SK-N-SH (cell line): ENCODE results near the gene COL8A2. TPM values are rescaled to one million over a fixed set of nuclear protein-coding genes. Genes with fewer than 3 reads are reported as not detected.
"Not testable (repeated sequence)": the region's sequence is repeated elsewhere in the genome, so short reads cannot be mapped to it uniquely, and the experiment has no call there.

Experiments used
- CTCF ChIA-PET: fragments of 300-600, 350-600 bp; formaldehyde crosslinking; extraction: SDS; loops from one replicate; lab custom pipeline; 2021; lab: Yijun Ruan, JAX
- POLR2A ChIA-PET: fragments of 350-600 bp; sonication (Branson Sonifier 250); formaldehyde crosslinking; extraction: SDS; loops from one replicate; lab custom pipeline; 2020; ENCODE audit warnings: antibody characterized with exemption, inconsistent platforms; lab: Yijun Ruan, JAX
- DNase-seq: peaks from one replicate; pipeline ENCODE4 v3.0.0; 2012
- H2AFZ ChIP-seq: fragments of 200-600 bp; sonication (generic); 2 replicates; pipeline ENCODE4 v1.8.1; 2016; ENCODE audit warnings: antibody characterized with exemption, mild to moderate bottlenecking, low read depth
- H3F3A ChIP-seq: fragments of 200-600 bp; sonication (generic); replicated peaks from 2 replicates; pipeline ENCODE3; 2016; ENCODE audit warnings: antibody characterized with exemption, mild to moderate bottlenecking; ENCODE audit not compliant: insufficient read depth
- H3K27ac ChIP-seq, 2 experiments: fragments of 200-500 bp in 1 of 2; fragments of 200-600 bp in 1 of 2; sonication (Bioruptor generic) in 1 of 2; sonication (generic), shearing (Covaris generic) in 1 of 2; 2 replicates each; pipeline versions ENCODE4 v1.5.1 to v1.6.1; 2014 to 2016; ENCODE audit warnings: low read depth in 2 of 2, inconsistent platforms in 1 of 2, low read length in 1 of 2, mild to moderate bottlenecking in 1 of 2, mixed read lengths in 1 of 2
- H3K27me3 ChIP-seq: fragments of 200-600 bp; sonication (generic), shearing (Covaris generic); 2 replicates; pipeline ENCODE4 v1.6.1; 2016; ENCODE audit warnings: mixed run types; ENCODE audit not compliant: insufficient read depth
- H3K36me3 ChIP-seq, 2 experiments: fragments of 200-500 bp in 1 of 2; fragments of 200-600 bp in 1 of 2; sonication (Bioruptor generic) in 1 of 2; sonication (generic) in 1 of 2; replicated peaks in 1 of 2; 2 replicates each; pipeline versions ENCODE3 to v1.5.1; 2014 to 2016; ENCODE audit warnings: low read length in 1 of 2, mild to moderate bottlenecking in 1 of 2; ENCODE audit not compliant: insufficient read depth in 2 of 2, control insufficient read depth in 1 of 2
- H3K4me1 ChIP-seq, 2 experiments: fragments of 200-500 bp in 1 of 2; fragments of 200-600 bp in 1 of 2; sonication (Bioruptor generic) in 1 of 2; sonication (generic), shearing (Covaris generic) in 1 of 2; 2 replicates each; pipeline versions ENCODE4 v1.5.1 to v1.6.1; 2014 to 2016; ENCODE audit warnings: low read depth in 1 of 2, low read length in 1 of 2, mixed run types in 1 of 2; ENCODE audit not compliant: insufficient read depth in 2 of 2, control insufficient read depth in 1 of 2
- H3K4me2 ChIP-seq: fragments of 200-600 bp; sonication (generic), shearing (Covaris generic); 2 replicates; pipeline ENCODE4 v1.6.1; 2017; ENCODE audit warnings: mixed run types
- H3K4me3 ChIP-seq, 2 experiments: fragments of 200-500 bp in 1 of 2; fragments of 200-600 bp in 1 of 2; sonication (Bioruptor generic) in 1 of 2; sonication (generic), shearing (Covaris generic) in 1 of 2; 2 replicates each; pipeline versions ENCODE4 v1.5.1 to v1.8.1; 2014 to 2016; ENCODE audit warnings: low read depth in 2 of 2, inconsistent platforms in 1 of 2, low read length in 1 of 2, mild to moderate bottlenecking in 1 of 2, mixed read lengths in 1 of 2, moderate library complexity in 1 of 2
- H3K79me2 ChIP-seq: fragments of 200-600 bp; sonication (generic); 2 replicates; pipeline ENCODE4 v1.8.1; 2017; ENCODE audit warnings: mild to moderate bottlenecking; ENCODE audit not compliant: insufficient read depth
- H3K9ac ChIP-seq: fragments of 200-600 bp; sonication (generic); 2 replicates; pipeline ENCODE4 v1.6.1; 2017; ENCODE audit warnings: mixed run types
- H3K9me2 ChIP-seq: fragments of 200-600 bp; sonication (generic); 2 replicates; pipeline ENCODE4 v1.6.1; 2017; ENCODE audit warnings: mixed run types
- H3K9me3 ChIP-seq: fragments of 200-600 bp; sonication (generic); 2 replicates; pipeline ENCODE4 v1.6.1; 2017; ENCODE audit warnings: mixed run types, mild to moderate bottlenecking, moderate library complexity
- H4K20me1 ChIP-seq: fragments of 200-600 bp; sonication (generic); 2 replicates; pipeline ENCODE4 v1.6.1; 2017; ENCODE audit warnings: mild to moderate bottlenecking, mixed run types; ENCODE audit not compliant: insufficient read depth
- EZH2phosphoT487 ChIP-seq: fragments of 200-600 bp; sonication (generic); IDR thresholded peaks from 2 replicates; pipeline ENCODE4 v1.6.1; 2017; ENCODE audit warnings: low read depth, mixed run types, mild to moderate bottlenecking, antibody characterized with exemption, moderate library complexity, borderline replicate concordance
- FOXM1 ChIP-seq: IDR thresholded peaks from 2 replicates; pipeline ENCODE4 v1.4.0; 2012; ENCODE audit warnings: low read depth, mild to moderate bottlenecking
- MAX ChIP-seq: IDR thresholded peaks from 2 replicates; pipeline ENCODE4 v1.4.0; 2012; ENCODE audit warnings: low read depth
- MEF2A ChIP-seq: IDR thresholded peaks from 2 replicates; pipeline ENCODE4 v1.4.0; 2012; ENCODE audit warnings: low read depth, borderline replicate concordance
- NRF1 ChIP-seq: IDR thresholded peaks from 2 replicates; pipeline ENCODE4 v1.6.1; 2012; ENCODE audit warnings: low read depth, mild to moderate bottlenecking, low read length
- RCOR1 ChIP-seq: fragments of 150-350 bp; IDR thresholded peaks from 2 replicates; pipeline ENCODE4 v1.6.1; 2017; ENCODE audit warnings: antibody characterized with exemption, low read length
- RXRA ChIP-seq: IDR thresholded peaks from 2 replicates; pipeline ENCODE4 v1.4.0; 2012; ENCODE audit warnings: low read depth, mild to moderate bottlenecking, borderline replicate concordance
- SMC3 ChIP-seq: IDR thresholded peaks from 2 replicates; pipeline ENCODE4 v1.6.1; 2012; ENCODE audit warnings: low read depth, low read length, improper control_type of control experiment
- TAF1 ChIP-seq: IDR thresholded peaks from 2 replicates; pipeline ENCODE4 v1.6.1; 2012; ENCODE audit warnings: low read depth, mild to moderate bottlenecking, low read length, moderate library complexity, borderline replicate concordance
- TCF12 ChIP-seq: IDR thresholded peaks from 2 replicates; pipeline ENCODE4 v1.4.0; 2012
- YY1 ChIP-seq: IDR thresholded peaks from 2 replicates; pipeline ENCODE4 v1.4.0; 2012; ENCODE audit warnings: low read depth, mild to moderate bottlenecking
- WGBS: methylation state at CpG from one replicate; pipeline ENCODE4 v1.1.6; 2017; ENCODE audit warnings: low lambda C conversion rate; 5-methylcytosine and 5-hydroxymethylcytosine counted together
- polyA plus RNA-seq, 3 experiments: library from polyadenylated mRNA; depleted of rRNA; stranded (reverse); fragments of >200 nt; gene quantifications; 2 replicates each; pipeline ENCODE4 v1.2.3, GENCODE V29; 2012

The COL8A2 gene
- polyA plus RNA-seq, 1 of the 3 experiments (the other 2 are of a cell fraction): 3.1 TPM

GRCh38 chr1:36159614-36160387 is 34.8 kb upstream of the COL8A2 start (continued):
- TF ChIP-seq MAX (no peak), TCF12 (no peak), YY1 (no peak)

GRCh38 chr1:36158827-36159252 is 33.8 kb upstream of the COL8A2 start:
- H3K9me3 ChIP-seq, H3K9ac ChIP-seq, DNase-seq, H3F3A ChIP-seq, H2AFZ ChIP-seq, H3K27ac ChIP-seq, H3K9me2 ChIP-seq, POLR2A ChIA-PET, H3K27me3 ChIP-seq: not testable (repeated sequence)
- peaks cover 40 to 55% of the 10 kb centered on the region in 2 experiments for H3K4me1 ChIP-seq
- peaks cover 91% of the 10 kb centered on the region for H3K79me2 ChIP-seq
- WGBS: 96% methylated on average over 10 of the region's 10 CpGs
- CTCF ChIA-PET: interaction anchor here (1.3 to 4.8 kb wide), 3 partner anchors 8 to 65 kb away, joined by 3 to 49 read pairs (median 42); partner anchors contain the start of genes THRAP3 and TRAPPC3
- H3K36me3 ChIP-seq: peaks cover 8 to 19% of the 10 kb centered on the region in 2 experiments
- H3K4me2 ChIP-seq: peak overlapping the region; percentile 76
- peak overlapping the region in 1 of 2 experiments; percentile 99; a peak in 3 of 4 replicates for H3K4me3 ChIP-seq
- peaks cover 69% of the 10 kb centered on the region for H4K20me1 ChIP-seq

GRCh38 chr1:36157973-36158826 is 33.2 kb upstream of the COL8A2 start:
- TF ChIP-seq NRF1: no peak
- TF ChIP-seq TAF1: no peak
- TF ChIP-seq RXRA: no peak
- no peak for TF ChIP-seq EZH2phosphoT487
- TF ChIP-seq RCOR1: no peak
- TF ChIP-seq FOXM1: no peak
- no peak for TF ChIP-seq SMC3
- no peak for TF ChIP-seq MEF2A
- Histone ChIP-seq H3K36me3 (peaks cover 8 to 15% of the 10 kb centered on the region in 2 experiments), H3K27ac (peak overlapping the region in 1 of 2 experiments; percentile 90; a peak in 2 of 4 replicates), H2AFZ (no peak overlapping the region), H3K4me1 (peaks cover 39 to 55% of the 10 kb centered on the region in 2 experiments), H3K9me2 (no peaks in the 10 kb centered on the region), H3K27me3 (no peaks in the 10 kb centered on the region), H3F3A (peaks cover 5% of the 10 kb centered on the region), H3K9ac (peak overlapping the region; percentile 98), H3K4me3 (peak overlapping the region; percentile 87 to 99), H3K79me2 (peaks cover 84% of the 10 kb centered on the region), H3K9me3 (no peaks in the 10 kb centered on the region), H3K4me2 (peak overlapping the region; percentile 76), H4K20me1 (peaks cover 62% of the 10 kb centered on the region)
- 81% methylated on average over 8 of the region's 9 CpGs for WGBS
- no peak for DNase-seq
- ChIA-PET POLR2A (no interaction called here), CTCF (interaction anchor here (1.6 to 5.6 kb wide), 4 partner anchors 8 to 30 kb away, joined by 3 to 49 read pairs (median 46); partner anchors contain the start of gene TRAPPC3)
